Nephron progenitor cell (in vitro differentiated cells): Measurements from ENCODE around the gene IRAK4.

Experiments used
- DNase-seq: peaks from one replicate; pipeline ENCODE4 v3.0.0; 2021
- H3K27ac Mint-ChIP-seq: 2 replicates; pipeline ENCODE4 v1.8.0; 2021; ENCODE audit warnings: mild to moderate bottlenecking, moderate library complexity, mixed read lengths
- H3K27me3 Mint-ChIP-seq: 2 replicates; pipeline ENCODE4 v1.8.0; 2021; ENCODE audit warnings: mild to moderate bottlenecking, low read depth, mixed read lengths; ENCODE audit not compliant: poor library complexity
- H3K36me3 Mint-ChIP-seq: 2 replicates; pipeline ENCODE4 v1.8.0; 2021; ENCODE audit warnings: low read depth, mixed read lengths
- H3K4me1 Mint-ChIP-seq: 2 replicates; pipeline ENCODE4 v1.8.0; 2021; ENCODE audit warnings: mixed read lengths
- H3K4me3 Mint-ChIP-seq: 2 replicates; pipeline ENCODE4 v1.8.0; 2021; ENCODE audit warnings: mild to moderate bottlenecking, moderate library complexity, mixed read lengths
- H3K9me3 Mint-ChIP-seq: 2 replicates; pipeline ENCODE4 v1.8.0; 2021; ENCODE audit warnings: mild to moderate bottlenecking, moderate library complexity, mixed read lengths
- TF ChIP-seq, protein P1 (sequence below): fragments of 200-600 bp; sonication (generic); IDR thresholded peaks from 2 replicates; pipeline ENCODE4 v1.5.0; 2021; ENCODE audit warnings: antibody characterized with exemption

IRAK4 gene

DNA sequence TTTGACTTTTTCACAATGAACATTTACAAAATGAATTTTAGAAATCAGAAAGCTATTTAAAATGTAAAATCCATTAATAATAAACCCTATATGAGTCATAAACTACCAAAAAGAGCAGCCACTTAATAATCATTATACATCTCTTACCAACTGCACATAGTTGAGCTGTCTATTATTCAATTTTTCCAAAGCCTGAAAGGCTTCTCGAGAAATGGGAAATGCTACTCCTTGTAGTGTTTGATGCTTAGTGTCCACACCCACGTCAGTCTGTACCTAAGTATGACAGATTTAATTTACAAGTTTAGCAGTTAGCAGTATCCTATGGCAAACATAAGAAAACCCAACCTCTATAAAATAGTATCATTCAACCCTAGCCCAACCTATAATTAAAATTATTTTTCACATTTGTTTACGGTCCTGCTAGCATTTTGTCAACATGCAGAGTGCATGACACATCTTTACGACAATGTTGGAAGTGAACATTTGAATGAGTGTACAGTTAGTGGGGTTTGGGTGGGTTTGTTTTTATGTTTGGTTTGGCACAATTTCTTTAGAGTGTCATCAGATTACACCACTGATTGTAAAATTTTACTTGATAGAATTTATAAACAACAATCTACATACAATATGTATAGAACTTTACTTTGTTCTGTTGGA is 38.9 kb downstream of the IRAK4 start:
- H3K4me3 Mint-ChIP-seq = no peak overlapping the region
- no peak for DNase-seq
- no peak overlapping the region for H3K27ac Mint-ChIP-seq
- TF ChIP-seq, protein P1, sequence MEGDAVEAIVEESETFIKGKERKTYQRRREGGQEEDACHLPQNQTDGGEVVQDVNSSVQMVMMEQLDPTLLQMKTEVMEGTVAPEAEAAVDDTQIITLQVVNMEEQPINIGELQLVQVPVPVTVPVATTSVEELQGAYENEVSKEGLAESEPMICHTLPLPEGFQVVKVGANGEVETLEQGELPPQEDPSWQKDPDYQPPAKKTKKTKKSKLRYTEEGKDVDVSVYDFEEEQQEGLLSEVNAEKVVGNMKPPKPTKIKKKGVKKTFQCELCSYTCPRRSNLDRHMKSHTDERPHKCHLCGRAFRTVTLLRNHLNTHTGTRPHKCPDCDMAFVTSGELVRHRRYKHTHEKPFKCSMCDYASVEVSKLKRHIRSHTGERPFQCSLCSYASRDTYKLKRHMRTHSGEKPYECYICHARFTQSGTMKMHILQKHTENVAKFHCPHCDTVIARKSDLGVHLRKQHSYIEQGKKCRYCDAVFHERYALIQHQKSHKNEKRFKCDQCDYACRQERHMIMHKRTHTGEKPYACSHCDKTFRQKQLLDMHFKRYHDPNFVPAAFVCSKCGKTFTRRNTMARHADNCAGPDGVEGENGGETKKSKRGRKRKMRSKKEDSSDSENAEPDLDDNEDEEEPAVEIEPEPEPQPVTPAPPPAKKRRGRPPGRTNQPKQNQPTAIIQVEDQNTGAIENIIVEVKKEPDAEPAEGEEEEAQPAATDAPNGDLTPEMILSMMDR = no peak
- no peaks in the 10 kb centered on the region for H3K4me1 Mint-ChIP-seq
- H3K27me3 Mint-ChIP-seq = no peaks in the 10 kb centered on the region
- H3K9me3 Mint-ChIP-seq = no peaks in the 10 kb centered on the region
- H3K36me3 Mint-ChIP-seq = peaks cover 43% of the 10 kb centered on the region

GRCh38 chr12:43805149-43805859 is 46.6 kb downstream of the IRAK4 start:
- Mint-ChIP-seq H3K9me3 (no peaks in the 10 kb centered on the region), H3K36me3 (peaks cover 21% of the 10 kb centered on the region), H3K27me3 (peaks cover 5% of the 10 kb centered on the region), H3K4me3 (peak overlapping the region; percentile 100), H3K4me1 (peaks cover 32% of the 10 kb centered on the region), H3K27ac (peak overlapping the region; percentile 98)
- TF ChIP-seq, protein P1 = no peak
- DNase-seq = no peak

DNA sequence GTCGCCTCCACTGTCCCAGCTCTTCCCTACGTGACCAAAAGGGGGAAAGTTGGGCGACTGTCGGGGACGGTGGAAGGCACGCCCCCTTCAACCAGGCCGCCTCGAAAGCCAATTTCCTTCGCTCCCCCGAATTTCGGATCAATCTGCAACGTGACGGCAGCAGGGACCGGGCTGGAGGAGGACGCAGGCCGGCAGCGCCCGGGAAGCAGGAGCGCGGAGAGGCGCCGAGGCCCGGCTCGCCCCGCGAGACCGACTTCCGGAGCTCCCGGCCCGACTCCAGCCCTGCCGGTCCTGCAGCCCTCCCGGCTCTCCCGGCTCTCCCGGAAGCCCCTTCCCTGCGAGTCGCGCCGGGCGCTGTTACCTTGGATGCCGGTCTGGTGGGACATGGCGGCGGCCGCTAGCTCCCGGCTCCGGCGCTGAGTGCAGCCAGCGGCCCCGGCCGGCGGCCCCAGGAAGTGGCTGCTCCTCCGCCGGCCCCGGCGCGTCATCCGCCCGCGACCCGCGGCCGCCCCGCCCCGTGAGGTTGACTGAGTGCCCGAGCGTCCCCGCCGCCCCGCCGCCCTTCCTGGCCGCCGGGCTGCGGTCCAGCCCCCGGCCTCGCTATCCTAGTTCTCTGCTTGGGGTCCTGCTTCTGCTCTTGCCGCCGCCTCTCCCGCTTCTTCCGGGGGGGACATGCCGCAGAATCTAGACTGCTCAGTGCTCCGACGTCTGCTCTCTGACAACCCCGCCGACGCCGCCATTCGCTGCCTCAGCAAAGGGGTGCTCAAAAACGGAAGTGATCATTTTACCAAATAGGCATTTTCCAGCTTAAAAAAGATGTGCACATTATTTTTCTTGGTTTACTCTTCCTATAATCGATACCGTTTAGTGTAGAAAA is 47.3 kb downstream of the IRAK4 start, which contains the start of gene TWF1:
TWF1 (minus strand) TSS at position 458 of the 877 bp plus-strand sequence; CDS start at position 386, 72 bp downstream.
- Mint-ChIP-seq H3K36me3 (peaks cover 13% of the 10 kb centered on the region), H3K4me3 (peak within 1 kb of the TSS; percentile 100), H3K27ac (peak within 1 kb of the TSS; percentile 100), H3K4me1 (peaks cover 32% of the 10 kb centered on the region), H3K27me3 (peaks cover 10% of the 10 kb centered on the region), H3K9me3 (no peaks in the 10 kb centered on the region)
- peak; percentile 91 for DNase-seq
- TF ChIP-seq, protein P1 = peak; percentile 28

DNA sequence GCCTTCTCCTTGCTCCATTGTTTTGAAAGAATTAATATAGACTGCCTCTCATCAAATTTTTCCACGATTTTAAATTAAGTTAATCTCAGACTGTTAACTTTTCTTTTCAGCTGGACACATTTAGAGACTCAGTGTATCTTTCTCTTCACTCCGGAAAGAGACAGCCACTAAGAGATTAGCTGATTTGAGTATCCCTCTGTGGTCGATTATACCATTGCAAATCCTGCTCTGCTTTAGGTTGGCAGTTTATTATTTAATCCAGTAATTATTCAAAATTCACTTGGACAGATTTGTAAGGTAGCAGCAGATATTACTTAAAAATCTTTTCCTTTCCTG is 48.0 kb downstream of the IRAK4 start:
- H3K4me3 Mint-ChIP-seq = peak overlapping the region; percentile 100
- peaks cover 12% of the 10 kb centered on the region for H3K27me3 Mint-ChIP-seq
- no peaks in the 10 kb centered on the region for H3K9me3 Mint-ChIP-seq
- H3K27ac Mint-ChIP-seq = peak overlapping the region; percentile 100
- no peak for DNase-seq
- peaks cover 10% of the 10 kb centered on the region for H3K36me3 Mint-ChIP-seq
- TF ChIP-seq, protein P1 = no peak
- peaks cover 32% of the 10 kb centered on the region for H3K4me1 Mint-ChIP-seq

GRCh38 chr12:43807386-43807785 is 48.6 kb downstream of the IRAK4 start:
- Mint-ChIP-seq H3K4me1 (peaks cover 32% of the 10 kb centered on the region), H3K4me3 (peak overlapping the region; percentile 100), H3K9me3 (no peaks in the 10 kb centered on the region), H3K27me3 (peaks cover 17% of the 10 kb centered on the region), H3K36me3 (peaks cover 6% of the 10 kb centered on the region), H3K27ac (peak overlapping the region; percentile 100)
- DNase-seq = no peak
- TF ChIP-seq, protein P1 = no peak
